GM12874 (cell line): ENCODE results near the gene MBD6.

Experiments
- CTCF ChIP-seq: IDR thresholded peaks from 2 replicates; pipeline ENCODE4 v1.5.1; 2011; ENCODE audit warnings: low read depth, mild to moderate bottlenecking, control low read depth, low read length, moderate library complexity; ENCODE audit not compliant: insufficient read depth

The MBD6 gene

GRCh38 chr12:57511588-57512325, 10.9 kb upstream of the MBD6 start:
- TF ChIP-seq CTCF = no peak

GRCh38 chr12:57512665-57513064, 10.0 kb upstream of the MBD6 start:
- TF ChIP-seq CTCF = no peak

GRCh38 chr12:57513266-57513665, 9.4 kb upstream of the MBD6 start:
- no peak for TF ChIP-seq CTCF

GRCh38 chr12:57514720-57515407, 7.8 kb upstream of the MBD6 start:
- no peak for TF ChIP-seq CTCF

GRCh38 chr12:57515408-57515933, 7.2 kb upstream of the MBD6 start:
- no peak for TF ChIP-seq CTCF

- TF ChIP-seq CTCF = no peak
Measured at GRCh38 chr12:57515934-57516541, 6.6 kb upstream of the MBD6 start.

GRCh38 chr12:57516617-57517153, 5.9 kb upstream of the MBD6 start:
- no peak for TF ChIP-seq CTCF
